ENCODE results near the gene TMEM169. TPM values are rescaled to one million over a fixed set of nuclear protein-coding genes. Genes with fewer than 3 reads are reported as not detected.

TMEM169 gene
- total and polyA plus RNA-seq, 2 donors (not counting 1 experiment from before 2014, with no cell fraction given), result 0.28 to 0.84 TPM

DNA sequence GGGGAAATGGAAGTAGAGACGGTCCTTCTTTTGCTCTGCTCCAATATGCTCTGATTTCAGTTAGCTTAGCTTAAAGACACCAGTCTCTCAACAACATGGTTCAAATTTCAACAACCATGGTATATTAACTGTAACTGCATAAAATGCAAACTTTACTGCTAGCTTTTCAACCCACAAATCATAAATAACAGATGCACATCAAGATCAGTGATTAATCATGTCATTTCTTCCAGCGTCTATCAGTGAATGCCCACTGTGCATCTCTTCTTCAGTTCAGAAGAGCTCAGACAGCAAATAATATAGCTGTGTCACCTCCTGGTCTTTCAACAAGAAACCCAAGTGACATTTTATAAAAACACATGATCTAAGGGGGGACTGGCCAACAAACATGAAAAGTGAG, 12.7 kb upstream of the TMEM169 start:
- Histone ChIP-seq H3K4me2 (replicated peaks; ENCODE audit: low read depth, low read length, poor library complexity, severe bottlenecking) (no peak overlapping the region), H4K20me1 (ENCODE audit: control insufficient read depth, insufficient read depth, low read length, poor library complexity, severe bottlenecking) (no peaks in the 10 kb centered on the region), H3K27ac (ENCODE audit: low read length in 2 of 2) (no peak overlapping the region), H3K36me3 (replicated peaks in 1 of 2; ENCODE audit: control extremely low read depth in 1 of 2, control insufficient read depth in 1 of 2, extremely low read depth in 1 of 2, insufficient read depth in 2 of 2, low read length in 1 of 2) (peaks cover 8 to 16% of the 10 kb centered on the region in 2 experiments), H3K27me3 (replicated peaks in 1 of 4; ENCODE audit: control extremely low read depth in 1 of 4, control insufficient read depth in 3 of 4, insufficient read depth in 4 of 4, low read length in 3 of 4) (no peaks in the 10 kb centered on the region), H3K4me1 (ENCODE audit: control insufficient read depth in 2 of 2, insufficient read depth in 2 of 2, low read length in 2 of 2) (no peaks in the 10 kb centered on the region), H3K79me2 (ENCODE audit: control insufficient read depth, insufficient read depth, low read length) (peaks cover 3% of the 10 kb centered on the region), H3K9me3 (ENCODE audit: control extremely low read depth in 1 of 3, control insufficient read depth in 2 of 3, insufficient read depth in 1 of 3, low read length in 2 of 3) (peaks cover 0 to 4% (median 0%) of the 10 kb centered on the region in 3 donors), H2AFZ (ENCODE audit: insufficient read depth, low read depth, low read length, poor library complexity, severe bottlenecking) (no peak overlapping the region), H3K4me3 (ENCODE audit: control extremely low read depth in 1 of 5, extremely low read depth in 1 of 5, insufficient read depth in 1 of 5, low read depth in 2 of 5, low read length in 4 of 5) (no peak overlapping the region), H3K9ac (ENCODE audit: low read length) (no peak overlapping the region)
- H3K27me3 Mint-ChIP-seq, result no peaks in the 10 kb centered on the region
- POLR2A ChIA-PET, result no interaction called here
- intact Hi-C loops (cut with micrococcal nuclease), result no loop called here
- no peaks in the 10 kb centered on the region for H3K9me3 Mint-ChIP-seq (ENCODE audit: insufficient read depth)
- CTCF ChIA-PET, result interaction anchor here (0.9 to 1.8 kb wide), 2 partner anchors 10 kb away, joined by 3 to 4 read pairs; no protein-coding TSS in a partner anchor
- H3K4me1 Mint-ChIP-seq, result peaks cover 2% of the 10 kb centered on the region
- TF ChIP-seq EZH2 (IDR thresholded peaks at IDR 0.05; ENCODE audit: borderline replicate concordance, insufficient read depth, low read depth, low read length, poor library complexity, severe bottlenecking), result no peak
- TF ChIP-seq, protein P1, sequence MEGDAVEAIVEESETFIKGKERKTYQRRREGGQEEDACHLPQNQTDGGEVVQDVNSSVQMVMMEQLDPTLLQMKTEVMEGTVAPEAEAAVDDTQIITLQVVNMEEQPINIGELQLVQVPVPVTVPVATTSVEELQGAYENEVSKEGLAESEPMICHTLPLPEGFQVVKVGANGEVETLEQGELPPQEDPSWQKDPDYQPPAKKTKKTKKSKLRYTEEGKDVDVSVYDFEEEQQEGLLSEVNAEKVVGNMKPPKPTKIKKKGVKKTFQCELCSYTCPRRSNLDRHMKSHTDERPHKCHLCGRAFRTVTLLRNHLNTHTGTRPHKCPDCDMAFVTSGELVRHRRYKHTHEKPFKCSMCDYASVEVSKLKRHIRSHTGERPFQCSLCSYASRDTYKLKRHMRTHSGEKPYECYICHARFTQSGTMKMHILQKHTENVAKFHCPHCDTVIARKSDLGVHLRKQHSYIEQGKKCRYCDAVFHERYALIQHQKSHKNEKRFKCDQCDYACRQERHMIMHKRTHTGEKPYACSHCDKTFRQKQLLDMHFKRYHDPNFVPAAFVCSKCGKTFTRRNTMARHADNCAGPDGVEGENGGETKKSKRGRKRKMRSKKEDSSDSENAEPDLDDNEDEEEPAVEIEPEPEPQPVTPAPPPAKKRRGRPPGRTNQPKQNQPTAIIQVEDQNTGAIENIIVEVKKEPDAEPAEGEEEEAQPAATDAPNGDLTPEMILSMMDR (IDR thresholded peaks at IDR 0.05), result no peak
- no peak overlapping the region for H3K27ac Mint-ChIP-seq
- no peak overlapping the region for H3K4me3 Mint-ChIP-seq
- ATAC-seq (ENCODE audit: low read depth), result no peak
- no peak for DNase-seq
- WGBS (ENCODE audit: insufficient coverage), result 91% methylated on average over 1 of the region's 2 CpGs

DNA sequence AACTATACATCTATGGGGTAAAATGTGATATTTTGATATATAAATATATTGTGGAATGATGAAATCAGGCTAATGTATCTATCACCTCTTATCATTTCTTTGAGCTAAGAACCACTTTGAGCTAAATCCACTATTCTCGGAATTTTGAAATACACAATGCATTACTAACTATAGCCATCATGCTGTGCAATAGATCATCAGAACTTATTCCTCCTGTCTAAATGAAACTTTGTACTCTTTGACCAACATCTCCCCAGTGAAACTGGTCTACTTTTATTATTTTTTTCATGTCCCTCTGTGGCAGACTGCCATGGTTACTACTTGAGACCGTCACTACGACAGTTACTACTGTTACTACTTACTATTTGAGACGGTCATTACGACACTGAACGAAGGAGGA, 11.5 kb upstream of the TMEM169 start:
- H3K4me3 Mint-ChIP-seq, result no peak overlapping the region
- 93% methylated on average over 4 of the region's 6 CpGs for WGBS (ENCODE audit: insufficient coverage)
- Histone ChIP-seq H4K20me1 (ENCODE audit: control insufficient read depth, insufficient read depth, low read length, poor library complexity, severe bottlenecking) (no peaks in the 10 kb centered on the region), H3K36me3 (replicated peaks in 1 of 2; ENCODE audit: control extremely low read depth in 1 of 2, control insufficient read depth in 1 of 2, extremely low read depth in 1 of 2, insufficient read depth in 2 of 2, low read length in 1 of 2) (peaks cover 3 to 14% of the 10 kb centered on the region in 2 experiments), H2AFZ (ENCODE audit: insufficient read depth, low read depth, low read length, poor library complexity, severe bottlenecking) (no peak overlapping the region), H3K9ac (ENCODE audit: low read length) (no peak overlapping the region), H3K9me3 (ENCODE audit: control extremely low read depth in 1 of 3, control insufficient read depth in 2 of 3, insufficient read depth in 1 of 3, low read length in 2 of 3) (peaks cover 0 to 4% (median 0%) of the 10 kb centered on the region in 3 donors), H3K27me3 (replicated peaks in 1 of 4; ENCODE audit: control extremely low read depth in 1 of 4, control insufficient read depth in 3 of 4, insufficient read depth in 4 of 4, low read length in 3 of 4) (no peaks in the 10 kb centered on the region), H3K4me2 (replicated peaks; ENCODE audit: low read depth, low read length, poor library complexity, severe bottlenecking) (no peak overlapping the region), H3K79me2 (ENCODE audit: control insufficient read depth, insufficient read depth, low read length) (peaks cover 3% of the 10 kb centered on the region), H3K27ac (ENCODE audit: low read length in 2 of 2) (no peak overlapping the region), H3K4me3 (ENCODE audit: control extremely low read depth in 1 of 5, extremely low read depth in 1 of 5, insufficient read depth in 1 of 5, low read depth in 2 of 5, low read length in 4 of 5) (no peak overlapping the region), H3K4me1 (ENCODE audit: control insufficient read depth in 2 of 2, insufficient read depth in 2 of 2, low read length in 2 of 2) (no peaks in the 10 kb centered on the region)
- H3K9me3 Mint-ChIP-seq (ENCODE audit: insufficient read depth), result no peaks in the 10 kb centered on the region
- H3K27me3 Mint-ChIP-seq, result no peaks in the 10 kb centered on the region
- ChIA-PET CTCF (no interaction called here), POLR2A (interaction anchor here (0.6 kb wide), 1 partner anchor 8 kb away, joined by 5 read pairs; no protein-coding TSS in a partner anchor)
- DNase-seq (no peak), ATAC-seq (ENCODE audit: low read depth) (no peak)
- TF ChIP-seq, protein P1 (IDR thresholded peaks at IDR 0.05), result no peak
- no peak for TF ChIP-seq EZH2 (IDR thresholded peaks at IDR 0.05; ENCODE audit: borderline replicate concordance, insufficient read depth, low read depth, low read length, poor library complexity, severe bottlenecking)
- intact Hi-C loops (cut with micrococcal nuclease), result no loop called here
- H3K27ac Mint-ChIP-seq, result no peak overlapping the region
- H3K4me1 Mint-ChIP-seq, result peaks cover 7% of the 10 kb centered on the region
